Astrocyte (in vitro differentiated cells and primary cell): ENCODE results near the gene TNRC6A. TPM values are rescaled to one million over a fixed set of nuclear protein-coding genes. Genes with fewer than 3 reads are reported as not detected.

Source experiments
- DNase-seq: peaks from one replicate; pipeline ENCODE4 v3.0.0-alpha.2; 2010; ENCODE audit warnings: low read depth
- FAIRE-seq: peaks from 2 replicates; lab custom pipeline; 2011; peaks lifted over from hg19 to GRCh38; lab: Jason Lieb, UNC
- H2AFZ ChIP-seq: 2 replicates; pipeline ENCODE4 v1.6.0; 2012; ENCODE audit warnings: low read depth, low read length, inconsistent platforms
- H3K27ac ChIP-seq: 2 replicates; pipeline ENCODE4 v1.5.1; 2011; ENCODE audit warnings: low read depth, low read length, inconsistent platforms
- H3K27me3 ChIP-seq: 2 replicates; pipeline ENCODE4 v1.6.0; 2011; ENCODE audit warnings: low read length, inconsistent platforms; ENCODE audit not compliant: insufficient read depth
- H3K36me3 ChIP-seq: 2 replicates; pipeline ENCODE4 v1.5.1; 2011; ENCODE audit warnings: low read length, inconsistent platforms; ENCODE audit not compliant: insufficient read depth
- H3K4me1 ChIP-seq: 2 replicates; pipeline ENCODE4 v1.5.1; 2011; ENCODE audit warnings: low read length, inconsistent platforms; ENCODE audit not compliant: insufficient read depth
- H3K4me2 ChIP-seq: 2 replicates; pipeline ENCODE4 v1.6.0; 2012; ENCODE audit warnings: low read length, inconsistent platforms
- H3K4me3 ChIP-seq: 2 replicates; pipeline ENCODE4 v1.5.1; 2011; ENCODE audit warnings: low read depth, mild to moderate bottlenecking, low read length, inconsistent platforms; ENCODE audit not compliant: insufficient read depth
- H3K79me2 ChIP-seq: 2 replicates; pipeline ENCODE4 v1.6.0; 2012; ENCODE audit warnings: mild to moderate bottlenecking, low read length, inconsistent platforms; ENCODE audit not compliant: insufficient read depth
- H3K9ac ChIP-seq: 2 replicates; pipeline ENCODE4 v1.6.0; 2012; ENCODE audit warnings: mild to moderate bottlenecking, low read length, inconsistent platforms
- H3K9me3 ChIP-seq: 2 replicates; pipeline ENCODE4 v1.5.1; 2012; ENCODE audit warnings: low read depth, mild to moderate bottlenecking, low read length, inconsistent platforms; ENCODE audit not compliant: insufficient read depth
- H4K20me1 ChIP-seq: 2 replicates; pipeline ENCODE4 v1.6.0; 2012; ENCODE audit warnings: low read length, inconsistent platforms; ENCODE audit not compliant: insufficient read depth
- H3K27ac Mint-ChIP-seq: one replicate; pipeline ENCODE4 v1.8.0; 2021; ENCODE audit warnings: mild to moderate bottlenecking, mixed read lengths; ENCODE audit not compliant: unreplicated experiment
- H3K27me3 Mint-ChIP-seq: one replicate; pipeline ENCODE4 v1.8.0; 2021; ENCODE audit warnings: low read depth, mixed read lengths; ENCODE audit not compliant: unreplicated experiment
- H3K36me3 Mint-ChIP-seq: one replicate; pipeline ENCODE4 v1.8.0; 2021; ENCODE audit warnings: low read depth, mixed read lengths; ENCODE audit not compliant: unreplicated experiment
- H3K4me1 Mint-ChIP-seq: one replicate; pipeline ENCODE4 v1.8.0; 2021; ENCODE audit warnings: low read depth, mixed read lengths; ENCODE audit not compliant: unreplicated experiment
- H3K4me3 Mint-ChIP-seq: one replicate; pipeline ENCODE4 v1.8.0; 2021; ENCODE audit warnings: mild to moderate bottlenecking, moderate library complexity, mixed read lengths; ENCODE audit not compliant: unreplicated experiment
- H3K9me3 Mint-ChIP-seq: one replicate; pipeline ENCODE4 v1.8.0; 2021; ENCODE audit warnings: mild to moderate bottlenecking, mixed read lengths; ENCODE audit not compliant: unreplicated experiment
- CTCF ChIP-seq: IDR thresholded peaks from 2 replicates; pipeline ENCODE4 v1.5.1; 2011; ENCODE audit warnings: low read depth, mild to moderate bottlenecking, inconsistent platforms, low read length, moderate library complexity; ENCODE audit not compliant: insufficient read depth
- EZH2 ChIP-seq: IDR thresholded peaks from 2 replicates; pipeline ENCODE4 v1.6.1; 2012; ENCODE audit warnings: mild to moderate bottlenecking, low read length, inconsistent platforms; ENCODE audit not compliant: insufficient read depth
- total RNA-seq: library from RNA; stranded (reverse); gene quantifications from 2 replicates; pipeline ENCODE4 v1.2.1, GENCODE V29; 2021

Gene TNRC6A
- total RNA-seq, 1 donor from 2014 or later, result 51.1 TPM

- no peak within 1 kb of the TSS for H3K4me3 Mint-ChIP-seq
- Histone ChIP-seq H4K20me1 (no peaks in the 10 kb centered on the region), H3K27ac (no peak within 1 kb of the TSS), H3K27me3 (no peaks in the 10 kb centered on the region), H3K9ac (no peak within 1 kb of the TSS), H3K4me1 (peaks cover 9% of the 10 kb centered on the region), H3K9me3 (no peaks in the 10 kb centered on the region), H3K36me3 (no peaks in the 10 kb centered on the region), H3K4me2 (no peak within 1 kb of the TSS), H3K79me2 (no peaks in the 10 kb centered on the region), H2AFZ (no peak within 1 kb of the TSS), H3K4me3 (no peak within 1 kb of the TSS)
- peaks cover 6% of the 10 kb centered on the region for H3K27me3 Mint-ChIP-seq
- no peak for DNase-seq
- peaks cover 4% of the 10 kb centered on the region for H3K9me3 Mint-ChIP-seq
- FAIRE-seq, result no peak
- peaks cover 5% of the 10 kb centered on the region for H3K4me1 Mint-ChIP-seq
- H3K36me3 Mint-ChIP-seq, result no peaks in the 10 kb centered on the region
- no peak for TF ChIP-seq CTCF
- no peak for TF ChIP-seq EZH2
- H3K27ac Mint-ChIP-seq, result no peak within 1 kb of the TSS
These were observed 116.5 kb downstream of the TNRC6A start, which contains the start of gene SLC5A11 for GRCh38 chr16:24845726-24846547. Gene SLC5A11, plus strand, starts transcription at chr16:24845963. Its CDS starts 12,681 bp downstream, at chr16:24858644.

GRCh38 chr16:24846548-24847357 lies 117.3 kb downstream of the TNRC6A start:
- no peak overlapping the region for H3K4me3 ChIP-seq
- no peak for TF ChIP-seq CTCF
- TF ChIP-seq EZH2, result no peak
- H4K20me1 ChIP-seq, result no peaks in the 10 kb centered on the region
- H2AFZ ChIP-seq, result no peak overlapping the region
- peaks cover 4% of the 10 kb centered on the region for H3K9me3 Mint-ChIP-seq
- peaks cover 15% of the 10 kb centered on the region for H3K4me1 ChIP-seq
- H3K79me2 ChIP-seq, result no peaks in the 10 kb centered on the region
- H3K4me2 ChIP-seq, result no peak overlapping the region
- no peak for DNase-seq
- H3K9ac ChIP-seq, result no peak overlapping the region
- no peak overlapping the region for H3K27ac Mint-ChIP-seq
- H3K27me3 Mint-ChIP-seq, result peaks cover 6% of the 10 kb centered on the region
- H3K9me3 ChIP-seq, result no peaks in the 10 kb centered on the region
- H3K36me3 Mint-ChIP-seq, result no peaks in the 10 kb centered on the region
- peaks cover 5% of the 10 kb centered on the region for H3K4me1 Mint-ChIP-seq
- no peaks in the 10 kb centered on the region for H3K36me3 ChIP-seq
- H3K27me3 ChIP-seq, result no peaks in the 10 kb centered on the region
- no peak overlapping the region for H3K4me3 Mint-ChIP-seq
- H3K27ac ChIP-seq, result no peak overlapping the region
- no peak for FAIRE-seq
